GM19438 (cell line): Measurements from ENCODE around the gene TMPRSS11D.

Source experiments
- ATAC-seq: cut with Tn5 transposase; IDR thresholded peaks from one replicate; pipeline ENCODE4 v1.9.1; 2021; ENCODE audit warnings: low read depth; ENCODE audit not compliant: unreplicated experiment

The TMPRSS11D gene

DNA sequence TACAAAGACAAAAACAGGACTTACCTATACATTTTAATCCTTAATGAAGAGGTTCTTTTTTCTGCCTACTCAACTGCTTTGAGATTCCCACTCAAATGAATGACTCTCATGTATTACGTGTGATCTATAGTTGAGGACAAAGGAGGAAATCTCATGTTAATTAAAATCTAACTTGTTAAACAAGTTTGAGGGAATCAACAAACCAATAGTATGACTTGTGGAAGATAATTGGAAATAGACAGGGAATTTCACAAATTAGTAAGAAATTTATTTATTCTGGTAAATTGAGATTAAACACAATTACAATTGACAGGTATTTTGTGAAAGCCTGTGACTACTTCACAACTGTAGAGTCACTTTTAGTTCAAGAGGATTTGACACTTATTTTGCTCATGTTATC lies at the start of gene TMPRSS11D:
Gene TMPRSS11D, minus strand, starts transcription at position 101 of the 400 bp plus-strand sequence. Its CDS starts 69 bp downstream, at position 32.
- no peak for ATAC-seq

GRCh38 chr4:67933038-67933437 lies 49.2 kb upstream of the TMPRSS11D start:
- ATAC-seq: no peak

DNA sequence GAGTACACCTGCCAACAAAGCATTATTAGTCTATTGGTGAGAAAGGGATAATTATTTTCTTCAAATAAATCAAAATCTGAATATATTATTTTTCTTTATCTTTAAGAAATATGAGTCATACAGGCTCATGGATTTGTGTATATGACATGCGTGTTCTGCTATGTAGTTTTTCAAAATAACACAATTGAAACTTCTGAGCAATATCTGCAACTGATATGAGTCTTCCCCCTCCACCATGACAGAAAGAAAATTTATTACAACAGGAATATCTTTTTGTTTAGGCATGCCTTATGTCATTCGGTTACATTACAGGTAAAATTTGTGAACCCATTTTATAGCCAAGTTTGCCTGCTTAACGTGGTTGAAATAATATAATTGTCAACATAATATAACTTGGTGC lies 47.5 kb upstream of the TMPRSS11D start:
- ATAC-seq: no peak

DNA sequence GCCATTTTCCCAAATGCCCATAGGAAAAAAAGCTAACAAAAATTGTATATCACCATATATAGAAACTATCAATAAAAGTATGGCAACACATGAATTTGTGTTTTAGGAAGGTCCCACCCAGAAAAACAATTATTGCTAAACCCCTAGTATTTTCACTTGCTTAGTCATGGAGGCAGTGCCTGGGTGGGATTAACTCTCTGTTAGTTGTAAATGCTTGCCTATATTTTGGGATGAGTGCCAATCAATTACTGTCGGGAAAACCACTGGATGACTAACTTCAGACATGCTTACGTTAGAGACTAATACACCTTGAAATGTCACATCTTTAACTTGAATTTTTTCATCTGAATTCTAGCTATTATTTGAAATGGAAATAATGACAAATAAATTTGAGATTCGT lies 45.6 kb upstream of the TMPRSS11D start:
- no peak for ATAC-seq

DNA sequence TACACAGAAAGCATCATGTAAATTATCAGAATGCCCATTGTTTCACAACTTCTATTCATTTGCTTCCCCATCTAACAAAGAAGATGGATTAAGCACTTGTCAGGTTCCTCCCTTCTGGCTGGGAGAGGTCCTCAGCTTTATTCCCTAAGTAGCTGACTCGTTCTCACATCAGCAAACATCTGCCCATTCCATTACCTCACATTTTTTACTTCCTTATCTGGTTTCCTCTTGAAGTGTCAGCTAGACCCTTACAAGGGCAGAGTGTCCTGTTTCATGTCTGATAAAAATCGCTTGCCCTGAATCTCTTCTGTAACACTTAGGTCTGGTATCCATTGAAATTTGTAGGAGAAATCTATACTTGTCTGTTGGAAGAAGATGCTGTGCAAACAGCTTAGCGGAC lies 44.7 kb upstream of the TMPRSS11D start:
- ATAC-seq: no peak

- ATAC-seq: no peak
Observed at GRCh38 chr4:67927251-67927650, 43.4 kb upstream of the TMPRSS11D start.

DNA sequence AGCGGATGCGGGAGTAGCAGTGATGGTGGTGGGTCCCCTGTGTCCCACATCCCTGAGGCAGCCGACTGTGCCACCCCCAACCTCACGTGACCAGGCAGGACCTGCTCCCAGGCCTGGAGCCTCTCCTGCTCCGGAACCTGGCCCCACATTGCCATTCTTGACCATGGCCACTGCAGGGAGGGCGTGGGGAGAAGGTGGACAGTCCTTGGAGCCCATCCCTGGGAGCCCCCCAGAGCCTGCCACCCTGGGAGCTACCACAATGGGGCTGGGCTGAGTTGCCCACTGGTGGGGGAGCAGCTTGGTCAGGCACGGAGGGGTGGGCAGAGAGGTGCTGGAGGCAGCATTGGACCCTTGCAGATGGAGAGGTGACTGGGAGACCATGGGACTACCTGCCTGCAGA lies 42.7 kb upstream of the TMPRSS11D start:
- ATAC-seq: no peak

- no peak for ATAC-seq
Observed at GRCh38 chr4:67922697-67923096, 38.9 kb upstream of the TMPRSS11D start.

DNA sequence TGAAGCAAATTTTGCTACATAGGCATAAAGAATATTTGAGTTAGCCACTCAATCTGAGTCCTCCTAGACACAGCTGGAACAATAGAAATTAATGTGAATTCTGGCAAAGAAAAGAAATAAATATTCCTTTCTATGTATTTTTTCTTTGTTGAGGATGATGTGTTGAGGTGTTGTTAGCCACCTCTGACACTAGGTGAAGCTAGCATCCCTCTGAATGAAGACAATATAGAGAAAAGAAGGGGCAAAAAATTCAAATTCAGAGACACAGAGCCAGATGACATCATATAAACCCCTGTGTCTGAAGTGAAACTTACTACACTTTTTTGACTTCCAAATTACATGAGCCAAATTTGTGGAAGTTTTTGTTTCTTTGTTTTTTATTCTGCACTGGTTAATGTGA lies 34.6 kb upstream of the TMPRSS11D start:
- no peak for ATAC-seq

- ATAC-seq: no peak
Observed at GRCh38 chr4:67915400-67915966, 31.7 kb upstream of the TMPRSS11D start.

DNA sequence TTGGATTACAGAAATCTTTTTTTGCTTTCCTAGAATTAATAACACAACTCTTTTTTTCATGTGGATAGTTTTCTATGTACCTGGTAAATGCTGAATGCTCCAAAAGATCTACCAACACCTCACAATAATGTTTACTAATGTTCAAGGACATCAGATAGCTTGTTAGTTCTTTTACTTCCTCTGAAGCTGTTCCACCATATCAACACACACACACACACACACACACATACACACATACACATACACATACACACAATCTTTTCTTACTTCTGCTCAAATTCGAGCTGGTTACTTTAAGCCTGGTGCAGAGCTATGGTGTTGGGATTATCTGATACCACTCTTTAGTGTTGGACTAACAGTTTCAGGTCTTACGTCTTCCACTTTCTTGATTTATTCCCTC lies 28.3 kb upstream of the TMPRSS11D start:
- no peak for ATAC-seq

GRCh38 chr4:67911638-67912037 lies 27.8 kb upstream of the TMPRSS11D start:
- no peak for ATAC-seq

- ATAC-seq: no peak
Observed at GRCh38 chr4:67911141-67911540, 27.3 kb upstream of the TMPRSS11D start.

- ATAC-seq: no peak
Observed at GRCh38 chr4:67910585-67910905, 26.7 kb upstream of the TMPRSS11D start.

- ATAC-seq: no peak
Observed at GRCh38 chr4:67909905-67910584, 26.2 kb upstream of the TMPRSS11D start.

DNA sequence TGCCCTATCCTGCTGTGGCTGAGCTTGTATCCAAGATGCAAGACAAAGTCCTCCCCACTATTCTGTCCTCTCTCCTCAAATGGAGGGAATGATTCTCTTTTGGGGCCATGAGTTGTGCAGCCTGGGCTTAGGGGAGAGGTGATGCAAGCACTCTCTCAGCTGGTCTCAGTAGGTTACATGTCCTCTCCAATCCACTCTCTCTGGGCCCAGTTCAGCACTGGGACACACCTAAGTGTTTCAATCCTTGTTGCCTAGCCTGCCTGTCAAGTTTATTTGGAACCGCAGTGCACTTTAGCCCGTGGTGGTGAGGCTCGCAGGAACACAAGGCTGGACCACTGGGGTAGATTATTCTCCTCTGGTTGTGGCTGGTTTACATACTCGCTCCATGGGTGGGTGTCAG lies 23.8 kb upstream of the TMPRSS11D start:
- no peak for ATAC-seq

DNA sequence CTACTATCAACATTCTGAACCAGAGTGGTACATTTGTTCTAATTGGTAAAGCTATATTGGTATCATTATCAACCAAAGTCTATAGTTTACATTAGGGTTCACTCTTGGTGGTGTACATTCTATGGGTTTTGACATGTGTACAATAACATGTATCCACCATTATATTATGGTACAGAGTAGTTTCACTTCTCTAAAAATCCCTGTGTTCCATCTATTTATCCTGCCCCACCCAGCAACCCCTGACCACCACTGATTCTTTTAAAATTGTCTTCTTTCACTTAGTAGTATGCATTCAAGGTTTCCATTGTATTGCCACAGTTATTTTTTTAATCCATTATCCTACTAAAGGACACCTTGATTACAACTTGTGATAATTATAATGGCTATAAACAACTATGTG lies 15.3 kb upstream of the TMPRSS11D start:
- ATAC-seq: no peak

DNA sequence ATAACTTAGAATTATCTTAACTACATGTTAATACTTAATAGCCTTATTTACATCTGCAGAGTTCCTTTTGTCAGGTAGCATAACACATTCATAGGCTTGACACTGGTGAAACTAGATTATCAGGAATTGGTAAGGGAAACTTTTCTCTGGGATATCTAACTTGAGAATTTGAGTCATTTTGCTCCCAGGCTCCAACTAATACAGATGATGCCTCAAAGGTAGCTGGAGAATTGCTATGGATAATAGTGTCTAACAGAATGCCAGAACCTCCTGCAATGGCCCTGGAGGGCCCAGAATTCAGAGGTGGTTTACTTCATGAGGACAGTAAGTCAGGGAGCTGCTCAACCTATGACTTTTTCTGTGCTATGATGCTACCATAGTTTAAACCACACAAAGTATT lies 13.9 kb upstream of the TMPRSS11D start:
- ATAC-seq: no peak

DNA sequence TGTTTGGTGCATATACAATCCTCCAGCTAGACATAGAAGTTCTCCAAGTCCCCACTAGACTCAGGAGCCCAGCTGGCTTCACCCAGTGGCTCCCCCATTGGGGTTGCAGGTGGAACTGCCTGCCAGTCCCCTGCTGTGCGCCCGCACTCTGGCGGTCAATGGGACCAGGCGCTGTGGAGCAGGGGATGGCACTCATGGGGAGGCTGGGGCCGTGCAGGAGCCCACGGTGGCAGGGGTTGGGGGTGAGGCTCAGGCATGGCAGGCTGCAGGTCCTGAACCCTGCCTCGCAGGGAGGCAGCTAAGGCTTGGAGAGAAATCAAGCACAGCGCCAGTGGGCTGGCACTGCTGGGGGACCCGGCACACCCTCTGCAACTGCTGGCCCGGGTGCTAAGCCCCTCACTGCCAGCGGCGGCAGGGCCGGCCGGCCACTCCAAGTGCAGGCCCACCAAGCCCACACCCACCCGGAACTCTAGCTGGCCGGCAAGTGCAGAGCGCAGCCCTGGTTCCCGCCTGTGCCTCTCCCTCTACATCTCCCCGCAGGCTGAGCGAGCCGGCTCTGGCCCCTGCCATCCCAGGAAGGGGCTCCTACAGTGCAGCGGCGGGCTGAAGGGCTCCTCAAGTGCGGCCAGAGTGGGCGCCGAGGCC lies 12.7 kb upstream of the TMPRSS11D start:
- ATAC-seq: no peak

DNA sequence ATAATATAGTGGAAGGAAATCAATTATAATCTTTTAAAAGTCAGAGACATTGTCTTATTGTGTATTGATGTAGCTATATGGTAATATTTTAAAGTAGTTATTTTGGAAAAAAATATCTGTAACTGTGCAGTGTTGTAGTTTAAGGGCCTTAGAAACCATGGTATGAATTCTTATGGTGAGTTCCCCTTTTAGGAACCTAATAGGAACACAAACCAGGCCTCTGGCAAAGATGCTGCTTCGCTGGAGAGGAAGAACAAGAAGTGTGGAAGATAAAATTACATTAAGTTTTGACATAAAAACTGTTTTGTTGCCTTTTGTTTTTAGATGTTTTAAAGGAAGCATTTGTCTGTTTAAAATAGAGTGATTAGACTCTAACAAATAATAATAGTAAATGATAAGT lies 10.9 kb upstream of the TMPRSS11D start:
- no peak for ATAC-seq

DNA sequence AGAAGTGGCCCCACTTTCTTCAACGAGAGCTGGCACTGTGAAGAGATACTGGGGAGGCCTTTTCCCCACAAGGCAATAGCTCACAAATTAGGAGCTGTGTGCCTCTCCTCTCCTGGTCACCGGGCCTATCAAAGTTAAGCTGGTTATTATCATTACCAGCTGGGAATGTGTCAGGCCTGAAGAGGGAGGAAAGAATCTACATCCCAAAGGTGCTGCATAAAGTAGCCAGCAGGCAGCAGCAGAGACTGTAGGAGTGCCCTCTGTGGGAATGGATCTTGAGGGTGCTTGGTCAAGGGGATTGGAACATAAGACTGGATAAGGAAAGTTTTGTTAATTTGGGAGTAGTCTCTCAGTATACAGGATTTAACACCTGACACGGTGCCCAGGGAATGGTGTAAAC lies 9.1 kb upstream of the TMPRSS11D start:
- no peak for ATAC-seq

GRCh38 chr4:67892253-67892652 lies 8.5 kb upstream of the TMPRSS11D start:
- no peak for ATAC-seq
